ENCODE data around the gene DEGS2. TPM values are rescaled to one million over a fixed set of nuclear protein-coding genes. Genes with fewer than 3 reads are reported as not detected.

DEGS2 gene
- total and polyA plus RNA-seq, 3 experiments from 2014 or later, result 0.35 to 0.72 (median 0.42) TPM

GRCh38 chr14:100145682-100146464, 13.6 kb downstream of the DEGS2 start:
- Histone ChIP-seq H3K9me3 (ENCODE audit: low read length) (no peaks in the 10 kb centered on the region), H3K4me1 (ENCODE audit: insufficient read depth, low read length) (peaks cover 19% of the 10 kb centered on the region), H3K36me3 (ENCODE audit: insufficient read depth, low read length) (peaks cover 16% of the 10 kb centered on the region), H3K27me3 (ENCODE audit: insufficient read depth, low read length, poor library complexity, severe bottlenecking) (no peaks in the 10 kb centered on the region), H3K4me3 (ENCODE audit: low read length) (no peak overlapping the region), H3K27ac (ENCODE audit: low read depth, low read length) (no peak overlapping the region)
- DNase-seq, result no peak
- peaks cover 0 to 38% (median 0%) of the 10 kb centered on the region in 3 donors for H3K36me3 Mint-ChIP-seq
- H3K4me1 Mint-ChIP-seq, result peaks cover 18 to 37% (median 22%) of the 10 kb centered on the region in 3 donors
- ChIA-PET POLR2A (interaction anchor here (0.8 to 1.8 kb wide), 3 partner anchors 18 to 84 kb away, joined by 3 to 9 read pairs (median 3); partner anchors contain the start of gene EVL), CTCF (interaction anchor here (0.6 to 2.6 kb wide), 4 partner anchors 8 to 60 kb away, joined by 3 to 15 read pairs (median 8); no protein-coding TSS in a partner anchor)
- H3K27ac Mint-ChIP-seq, result peak overlapping the region in 5 of 8 donors; percentile 7 to 78 (median 74)
- H3K9me3 Mint-ChIP-seq, result peaks cover 0 to 2% (median 0%) of the 10 kb centered on the region in 5 donors
- peak overlapping the region in 2 of 7 donors; percentile 72 to 78 for H3K4me3 Mint-ChIP-seq
- H3K27me3 Mint-ChIP-seq, result peaks cover 0 to 3% of the 10 kb centered on the region in 2 donors

- Mint-ChIP-seq H3K4me1 (peaks cover 18 to 37% (median 22%) of the 10 kb centered on the region in 3 donors), H3K4me3 (no peak overlapping the region), H3K9me3 (peaks cover 0 to 2% (median 0%) of the 10 kb centered on the region in 5 donors), H3K27me3 (peaks cover 0 to 3% of the 10 kb centered on the region in 2 donors), H3K27ac (peak overlapping the region in 2 of 8 donors; percentile 10 to 39), H3K36me3 (peaks cover 0 to 45% (median 0%) of the 10 kb centered on the region in 3 donors)
- POLR2A ChIA-PET, result no interaction called here
- no peak for DNase-seq
- Histone ChIP-seq H3K9me3 (ENCODE audit: low read length) (no peaks in the 10 kb centered on the region), H3K36me3 (ENCODE audit: insufficient read depth, low read length) (peaks cover 18% of the 10 kb centered on the region), H3K27me3 (ENCODE audit: insufficient read depth, low read length, poor library complexity, severe bottlenecking) (no peaks in the 10 kb centered on the region), H3K27ac (ENCODE audit: low read depth, low read length) (no peak overlapping the region), H3K4me3 (ENCODE audit: low read length) (no peak overlapping the region), H3K4me1 (ENCODE audit: insufficient read depth, low read length) (peaks cover 19% of the 10 kb centered on the region)
- CTCF ChIA-PET, result interaction anchor here (1.6 to 2.6 kb wide), 2 partner anchors 10 to 47 kb away, joined by 4 to 15 read pairs; no protein-coding TSS in a partner anchor
Observed at GRCh38 chr14:100144996-100145646, 14.3 kb downstream of the DEGS2 start.

- H3K36me3 ChIP-seq (ENCODE audit: insufficient read depth, low read length), result peaks cover 21% of the 10 kb centered on the region
- Mint-ChIP-seq H3K4me3 (no peak overlapping the region), H3K4me1 (peaks cover 18 to 38% (median 22%) of the 10 kb centered on the region in 3 donors), H3K9me3 (peaks cover 0 to 2% (median 0%) of the 10 kb centered on the region in 5 donors), H3K27ac (peak overlapping the region in 2 of 8 donors; percentile 39 to 73), H3K36me3 (peaks cover 0 to 50% (median 1%) of the 10 kb centered on the region in 3 donors), H3K27me3 (peaks cover 0 to 3% of the 10 kb centered on the region in 2 donors)
- CTCF ChIA-PET, result interaction anchor here (1.6 kb wide), 1 partner anchor 11 kb away, joined by 4 read pairs; no protein-coding TSS in a partner anchor
- H3K4me3 ChIP-seq (ENCODE audit: low read length), result no peak overlapping the region
- no peak overlapping the region for H3K27ac ChIP-seq (ENCODE audit: low read depth, low read length)
- H3K4me1 ChIP-seq (ENCODE audit: insufficient read depth, low read length), result peaks cover 19% of the 10 kb centered on the region
- no peaks in the 10 kb centered on the region for H3K9me3 ChIP-seq (ENCODE audit: low read length)
- no peak for DNase-seq
- no peaks in the 10 kb centered on the region for H3K27me3 ChIP-seq (ENCODE audit: insufficient read depth, low read length, poor library complexity, severe bottlenecking)
- POLR2A ChIA-PET, result no interaction called here
Observed at GRCh38 chr14:100144645-100144995, 14.8 kb downstream of the DEGS2 start.

GRCh38 chr14:100143934-100144333, 15.5 kb downstream of the DEGS2 start:
- H3K27ac ChIP-seq (ENCODE audit: low read depth, low read length), result no peak overlapping the region
- H3K4me3 ChIP-seq (ENCODE audit: low read length), result no peak overlapping the region
- H3K36me3 Mint-ChIP-seq, result peaks cover 0 to 57% (median 5%) of the 10 kb centered on the region in 3 donors
- no peaks in the 10 kb centered on the region for H3K27me3 ChIP-seq (ENCODE audit: insufficient read depth, low read length, poor library complexity, severe bottlenecking)
- POLR2A ChIA-PET, result interaction anchor here (1.3 kb wide), 1 partner anchor 13 kb away, joined by 3 read pairs; no protein-coding TSS in a partner anchor
- H3K4me1 ChIP-seq (ENCODE audit: insufficient read depth, low read length), result peaks cover 19% of the 10 kb centered on the region
- H3K27ac Mint-ChIP-seq, result peak overlapping the region in 1 of 8 donors; percentile 24
- peaks cover 0 to 2% (median 0%) of the 10 kb centered on the region in 5 donors for H3K9me3 Mint-ChIP-seq
- H3K9me3 ChIP-seq (ENCODE audit: low read length), result no peaks in the 10 kb centered on the region
- peaks cover 19 to 45% (median 22%) of the 10 kb centered on the region in 3 donors for H3K4me1 Mint-ChIP-seq
- peaks cover 0 to 3% of the 10 kb centered on the region in 2 donors for H3K27me3 Mint-ChIP-seq
- DNase-seq, result no peak
- H3K4me3 Mint-ChIP-seq, result no peak overlapping the region
- CTCF ChIA-PET, result interaction anchor here (1.6 kb wide), 1 partner anchor 11 kb away, joined by 4 read pairs; no protein-coding TSS in a partner anchor
- peaks cover 27% of the 10 kb centered on the region for H3K36me3 ChIP-seq (ENCODE audit: insufficient read depth, low read length)

GRCh38 chr14:100143523-100143922, 15.9 kb downstream of the DEGS2 start:
- ChIA-PET POLR2A (interaction anchor here (1.3 kb wide), 1 partner anchor 13 kb away, joined by 3 read pairs; no protein-coding TSS in a partner anchor), CTCF (interaction anchor here (1.2 to 1.8 kb wide), 3 partner anchors 12 to 49 kb away, joined by 4 to 6 read pairs (median 5); no protein-coding TSS in a partner anchor)
- Mint-ChIP-seq H3K4me3 (no peak overlapping the region), H3K36me3 (peaks cover 0 to 61% (median 5%) of the 10 kb centered on the region in 3 donors), H3K9me3 (peaks cover 0 to 2% (median 0%) of the 10 kb centered on the region in 5 donors), H3K27me3 (peaks cover 0 to 3% of the 10 kb centered on the region in 2 donors), H3K4me1 (peaks cover 18 to 45% (median 21%) of the 10 kb centered on the region in 3 donors), H3K27ac (no peak overlapping the region)
- Histone ChIP-seq H3K27ac (ENCODE audit: low read depth, low read length) (no peak overlapping the region), H3K9me3 (ENCODE audit: low read length) (no peaks in the 10 kb centered on the region), H3K4me1 (ENCODE audit: insufficient read depth, low read length) (peaks cover 19% of the 10 kb centered on the region), H3K36me3 (ENCODE audit: insufficient read depth, low read length) (peaks cover 32% of the 10 kb centered on the region), H3K27me3 (ENCODE audit: insufficient read depth, low read length, poor library complexity, severe bottlenecking) (no peaks in the 10 kb centered on the region), H3K4me3 (ENCODE audit: low read length) (no peak overlapping the region)
- DNase-seq, result no peak

GRCh38 chr14:100142073-100143040, 17.1 kb downstream of the DEGS2 start:
- Histone ChIP-seq H3K27me3 (ENCODE audit: insufficient read depth, low read length, poor library complexity, severe bottlenecking) (no peaks in the 10 kb centered on the region), H3K4me3 (ENCODE audit: low read length) (no peak overlapping the region), H3K9me3 (ENCODE audit: low read length) (no peaks in the 10 kb centered on the region), H3K36me3 (ENCODE audit: insufficient read depth, low read length) (peaks cover 43% of the 10 kb centered on the region), H3K4me1 (ENCODE audit: insufficient read depth, low read length) (peaks cover 10% of the 10 kb centered on the region), H3K27ac (ENCODE audit: low read depth, low read length) (peak overlapping the region; percentile 61)
- CTCF ChIA-PET, result interaction anchor here (1.2 to 1.8 kb wide), 3 partner anchors 34 to 160 kb away, joined by 3 to 6 read pairs (median 5); no protein-coding TSS in a partner anchor
- Mint-ChIP-seq H3K36me3 (peaks cover 0 to 73% (median 8%) of the 10 kb centered on the region in 3 donors), H3K27ac (peak overlapping the region in 2 of 8 donors; percentile 47 to 51), H3K4me1 (peaks cover 9 to 34% (median 15%) of the 10 kb centered on the region in 3 donors), H3K9me3 (peaks cover 0 to 2% (median 0%) of the 10 kb centered on the region in 5 donors), H3K4me3 (no peak overlapping the region), H3K27me3 (peaks cover 0 to 3% of the 10 kb centered on the region in 2 donors)
- POLR2A ChIA-PET, result interaction anchor here (1.3 kb wide), 1 partner anchor 15 kb away, joined by 3 read pairs; no protein-coding TSS in a partner anchor
- DNase-seq, result no peak

GRCh38 chr14:100141098-100141497, 18.3 kb downstream of the DEGS2 start:
- peaks cover 56% of the 10 kb centered on the region for H3K36me3 ChIP-seq (ENCODE audit: insufficient read depth, low read length)
- Mint-ChIP-seq H3K27ac (peak overlapping the region in 1 of 8 donors; percentile 79), H3K36me3 (peaks cover 0 to 83% (median 11%) of the 10 kb centered on the region in 3 donors), H3K4me3 (no peak overlapping the region), H3K9me3 (no peaks in the 10 kb centered on the region), H3K4me1 (peaks cover 3 to 26% (median 3%) of the 10 kb centered on the region in 3 donors), H3K27me3 (peaks cover 0 to 3% of the 10 kb centered on the region in 2 donors)
- POLR2A ChIA-PET, result no interaction called here
- H3K4me1 ChIP-seq (ENCODE audit: insufficient read depth, low read length), result no peaks in the 10 kb centered on the region
- H3K27me3 ChIP-seq (ENCODE audit: insufficient read depth, low read length, poor library complexity, severe bottlenecking), result no peaks in the 10 kb centered on the region
- no peak for DNase-seq
- H3K27ac ChIP-seq (ENCODE audit: low read depth, low read length), result peak overlapping the region; percentile 61
- H3K9me3 ChIP-seq (ENCODE audit: low read length), result no peaks in the 10 kb centered on the region
- CTCF ChIA-PET, result interaction anchor here (1.3 to 1.5 kb wide), 2 partner anchors 52 to 159 kb away, joined by 3 read pairs; no protein-coding TSS in a partner anchor
- no peak overlapping the region for H3K4me3 ChIP-seq (ENCODE audit: low read length)

All from CD8-positive, alpha-beta memory T cell (primary cell).